Endothelial cell of umbilical vein (primary cell): ENCODE results near the gene FOSL2. TPM values are rescaled to one million over a fixed set of nuclear protein-coding genes. Genes with fewer than 3 reads are reported as not detected.
A peak's percentile ranks its signal among the peaks of the same experiment; 100 is the strongest.

Experiments
- BruUV-seq: library from RNA; stranded (reverse); fragments of 400-500 nt; replicated peaks from 2 replicates; lab custom pipeline; 2021; lab: Mats Ljungman, UMichigan
- CTCF ChIA-PET: fragments of 300-600, 350-600 bp; sonication (Branson Sonifier 250); formaldehyde crosslinking; loops from one replicate; lab custom pipeline; 2021; ENCODE audit warnings: antibody characterized with exemption, inconsistent platforms; lab: Charles Lee
- POLR2A ChIA-PET: fragments of 300-600, 350-600 bp; sonication (Branson Sonifier 250); formaldehyde crosslinking; loops from one replicate; lab custom pipeline; 2021; ENCODE audit warnings: antibody characterized with exemption, inconsistent platforms; lab: Charles Lee
- DNase-seq: peaks from one replicate; pipeline ENCODE4 v3.0.0-alpha.2; 2011; ENCODE audit warnings: low read depth, low spot score
- FAIRE-seq: peaks from 2 replicates; lab custom pipeline; 2011; peaks lifted over from hg19 to GRCh38; lab: Jason Lieb, UNC
- H2AFZ ChIP-seq: 2 replicates; pipeline ENCODE4 v1.6.0; 2012; ENCODE audit warnings: low read depth, low read length, control low read depth, inconsistent platforms
- H3K27ac ChIP-seq: 2 replicates; pipeline ENCODE4 v1.5.1; 2011; ENCODE audit warnings: low read depth, mild to moderate bottlenecking, control low read depth, low read length, moderate library complexity; ENCODE audit not compliant: insufficient read depth
- H3K27me3 ChIP-seq, 2 experiments: 2 replicates each; pipeline versions ENCODE4 v1.6.0 to v1.6.1; 2011; ENCODE audit warnings: low read length in 2 of 2, mixed read lengths in 1 of 2; ENCODE audit not compliant: control insufficient read depth in 2 of 2, insufficient read depth in 2 of 2
- H3K36me3 ChIP-seq, 2 experiments: 2 replicates in 1 of 2; 3 replicates in 1 of 2; pipeline ENCODE4 v1.5.1; 2011; ENCODE audit warnings: low read length in 2 of 2, mild to moderate bottlenecking in 1 of 2, moderate library complexity in 1 of 2; ENCODE audit not compliant: control insufficient read depth in 2 of 2, insufficient read depth in 2 of 2; ENCODE audit errors: extremely low read depth in 1 of 2
- H3K4me1 ChIP-seq: 3 replicates; pipeline ENCODE4 v1.5.1; 2011; ENCODE audit warnings: mild to moderate bottlenecking, low read length; ENCODE audit not compliant: control insufficient read depth, insufficient read depth; ENCODE audit errors: extremely low read depth
- H3K4me2 ChIP-seq: 2 replicates; pipeline ENCODE4 v1.6.1; 2011; ENCODE audit warnings: low read length, control low read depth, mixed read lengths; ENCODE audit not compliant: insufficient read depth
- H3K4me3 ChIP-seq, 3 experiments: fragments of 200-600 bp in 1 of 3; sonication (generic), shearing (Covaris generic) in 1 of 3; replicated peaks in 1 of 3; 2 replicates each; pipeline ENCODE4 v1.5.1; 2011 to 2016; ENCODE audit warnings: control low read depth in 3 of 3, low read length in 3 of 3, mild to moderate bottlenecking in 2 of 3, inconsistent platforms in 1 of 3, low read depth in 1 of 3, moderate library complexity in 1 of 3; ENCODE audit not compliant: insufficient read depth in 1 of 3
- H3K79me2 ChIP-seq: 2 replicates; pipeline ENCODE4 v1.6.0; 2012; ENCODE audit warnings: low read length, inconsistent platforms; ENCODE audit not compliant: control insufficient read depth, insufficient read depth
- H3K9ac ChIP-seq: replicated peaks from 2 replicates; pipeline ENCODE3; 2011; ENCODE audit warnings: low read length, control low read depth; ENCODE audit not compliant: insufficient read depth; ENCODE audit errors: extremely low read depth
- H3K9me1 ChIP-seq: replicated peaks from 3 replicates; pipeline ENCODE4 v1.6.0; 2011; ENCODE audit warnings: mild to moderate bottlenecking, low read length; ENCODE audit not compliant: control insufficient read depth, insufficient read depth; ENCODE audit errors: extremely low read depth
- H3K9me3 ChIP-seq: replicated peaks from 2 replicates; pipeline ENCODE4 v1.5.1; 2012; ENCODE audit warnings: low read length, inconsistent platforms; ENCODE audit not compliant: control insufficient read depth, insufficient read depth
- H4K20me1 ChIP-seq: replicated peaks from 2 replicates; pipeline ENCODE3; 2011; ENCODE audit warnings: mild to moderate bottlenecking, low read length; ENCODE audit not compliant: control insufficient read depth, insufficient read depth; ENCODE audit errors: extremely low read depth
- EZH2 ChIP-seq: IDR thresholded peaks from 2 replicates; pipeline ENCODE4 v1.6.1; 2012; ENCODE audit warnings: borderline replicate concordance, low read depth, mild to moderate bottlenecking, moderate library complexity, low read length, inconsistent platforms; ENCODE audit not compliant: severe bottlenecking
- FOS ChIP-seq: IDR thresholded peaks from 2 replicates; pipeline ENCODE4 v1.6.1; 2011; ENCODE audit warnings: mild to moderate bottlenecking, low read length, moderate library complexity, borderline replicate concordance; ENCODE audit not compliant: insufficient read depth
- GATA2 ChIP-seq: IDR thresholded peaks from 2 replicates; pipeline ENCODE4 v1.7.0; 2011; ENCODE audit warnings: low read depth, mild to moderate bottlenecking, moderate library complexity, mixed read lengths, low read length; ENCODE audit not compliant: insufficient read length, insufficient read depth
- JUN ChIP-seq: IDR thresholded peaks from 2 replicates; pipeline ENCODE4 v1.6.1; 2011; ENCODE audit warnings: borderline replicate concordance, low read depth; ENCODE audit not compliant: insufficient read length, insufficient read depth
- MYC ChIP-seq: IDR thresholded peaks from one replicate; pipeline ENCODE4 v1.6.1; 2011; ENCODE audit warnings: mild to moderate bottlenecking, low read depth, low read length
- POLR2A ChIP-seq: IDR thresholded peaks from 2 replicates; pipeline ENCODE4 v1.6.1; 2012; ENCODE audit warnings: low read depth, mild to moderate bottlenecking, control low read depth, low read length
- POLR2AphosphoS5 ChIP-seq: IDR thresholded peaks from 2 replicates; pipeline ENCODE4 v1.6.1; 2012; ENCODE audit warnings: low read depth, mild to moderate bottlenecking, control low read depth, low read length, moderate library complexity; ENCODE audit not compliant: insufficient read depth
- dilution Hi-C: fragments of 300-500 bp; cut with MboI; formaldehyde crosslinking; loops from one replicate; pipeline ENCODE4 v1.15.0; 2019; ENCODE audit warnings: low sequenced_read_pairs; ENCODE audit not compliant: extremely low pct_ligation_motif_present
- intact Hi-C: fragments of 100-400 bp; cut with micrococcal nuclease; formaldehyde crosslinking; loops from one replicate; pipeline ENCODE4 v1.10.0; 2022
- polyA plus RNA-seq, 4 experiments: library from polyadenylated mRNA; depleted of rRNA in 3 of 4; stranded (reverse) in 3 of 4; unstranded in 1 of 4; fragments of >200 nt; gene quantifications; 2 replicates each; pipeline versions ENCODE4 v1.2.1 to v1.2.3, GENCODE V29; 2011 to 2012; ENCODE audit warnings: missing spikeins in 1 of 4
- total RNA-seq: library from RNA; stranded (reverse); gene quantifications from 2 replicates; pipeline ENCODE4 v1.2.3, GENCODE V29; 2021
- TF ChIP-seq, protein P1 (sequence below), 2 donors: IDR thresholded peaks; 1 replicate in 1 of 2; 2 replicates in 1 of 2; pipeline ENCODE4 v1.5.1; 2011; ENCODE audit warnings: low read length in 2 of 2, mild to moderate bottlenecking in 2 of 2, moderate library complexity in 2 of 2, control low read depth in 1 of 2, inconsistent platforms in 1 of 2, low read depth in 1 of 2; ENCODE audit not compliant: insufficient read depth in 1 of 2; ENCODE audit errors: extremely low read depth in 1 of 2
- TF ChIP-seq, protein P2 (sequence below): IDR thresholded peaks from 2 replicates; pipeline ENCODE4 v1.6.1; 2011; ENCODE audit not compliant: insufficient read depth, insufficient read length

FOSL2 gene
- total and polyA plus RNA-seq, 2 donors (not counting 3 experiments of a cell fraction or from before 2014, with no cell fraction given) = 43.9 to 85.3 TPM

DNA sequence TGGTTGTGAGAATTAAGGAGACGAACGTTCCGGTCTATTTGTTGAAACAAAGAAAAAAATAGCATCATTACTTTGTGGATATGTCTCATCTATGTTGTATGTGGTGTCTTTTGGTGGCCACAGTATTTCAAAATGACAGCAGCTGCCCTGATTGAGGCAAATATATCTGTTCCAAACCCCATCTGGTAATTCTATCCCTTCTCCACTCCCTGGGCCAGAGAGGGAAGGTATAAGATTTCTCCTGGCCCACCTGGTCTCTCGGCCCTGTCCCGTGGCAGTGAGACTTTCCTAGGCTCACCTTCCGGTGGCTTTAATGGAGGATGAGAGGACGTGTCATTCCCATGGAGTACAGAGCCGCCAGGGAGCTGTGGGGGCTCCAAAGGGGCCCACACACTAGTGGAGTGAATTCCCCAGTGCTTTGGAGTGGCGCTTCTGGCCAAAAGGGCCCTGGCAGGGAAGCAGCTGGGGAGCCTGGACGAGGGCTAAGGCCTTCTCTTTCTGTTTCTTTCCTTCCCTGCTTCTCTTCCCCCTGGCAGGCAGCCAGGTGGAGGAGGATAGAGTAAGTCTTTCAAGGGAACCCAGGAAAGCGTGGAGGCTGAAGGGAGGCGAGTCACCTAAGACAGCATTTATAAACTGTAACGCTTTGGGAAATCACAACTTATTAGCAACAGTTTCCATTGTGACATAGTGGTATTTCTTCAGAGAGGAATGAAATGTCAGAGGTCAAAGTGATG, 5.6 kb downstream of the FOSL2 start:
- DNase-seq = no peak
- no peak overlapping the region for H2AFZ ChIP-seq
- peaks cover 99% of the 10 kb centered on the region for H3K79me2 ChIP-seq
- dilution Hi-C loops = no loop called here
- H3K27ac ChIP-seq = peak overlapping the region; percentile 99
- peaks cover 49% of the 10 kb centered on the region for H3K4me1 ChIP-seq
- peak overlapping the region; percentile 99 for H3K9ac ChIP-seq
- TF ChIP-seq, protein P1, sequence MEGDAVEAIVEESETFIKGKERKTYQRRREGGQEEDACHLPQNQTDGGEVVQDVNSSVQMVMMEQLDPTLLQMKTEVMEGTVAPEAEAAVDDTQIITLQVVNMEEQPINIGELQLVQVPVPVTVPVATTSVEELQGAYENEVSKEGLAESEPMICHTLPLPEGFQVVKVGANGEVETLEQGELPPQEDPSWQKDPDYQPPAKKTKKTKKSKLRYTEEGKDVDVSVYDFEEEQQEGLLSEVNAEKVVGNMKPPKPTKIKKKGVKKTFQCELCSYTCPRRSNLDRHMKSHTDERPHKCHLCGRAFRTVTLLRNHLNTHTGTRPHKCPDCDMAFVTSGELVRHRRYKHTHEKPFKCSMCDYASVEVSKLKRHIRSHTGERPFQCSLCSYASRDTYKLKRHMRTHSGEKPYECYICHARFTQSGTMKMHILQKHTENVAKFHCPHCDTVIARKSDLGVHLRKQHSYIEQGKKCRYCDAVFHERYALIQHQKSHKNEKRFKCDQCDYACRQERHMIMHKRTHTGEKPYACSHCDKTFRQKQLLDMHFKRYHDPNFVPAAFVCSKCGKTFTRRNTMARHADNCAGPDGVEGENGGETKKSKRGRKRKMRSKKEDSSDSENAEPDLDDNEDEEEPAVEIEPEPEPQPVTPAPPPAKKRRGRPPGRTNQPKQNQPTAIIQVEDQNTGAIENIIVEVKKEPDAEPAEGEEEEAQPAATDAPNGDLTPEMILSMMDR (IDR thresholded peaks at IDR 0.05; ENCODE audit: extremely low read depth in 1 of 2, insufficient read depth in 1 of 2, low read depth in 1 of 2, low read length in 2 of 2) = no peak
- TF ChIP-seq MYC (no peak), POLR2A (no peak), POLR2AphosphoS5 (no peak), FOS (no peak), EZH2 (no peak), GATA2 (no peak), JUN (no peak)
- TF ChIP-seq, protein P2, sequence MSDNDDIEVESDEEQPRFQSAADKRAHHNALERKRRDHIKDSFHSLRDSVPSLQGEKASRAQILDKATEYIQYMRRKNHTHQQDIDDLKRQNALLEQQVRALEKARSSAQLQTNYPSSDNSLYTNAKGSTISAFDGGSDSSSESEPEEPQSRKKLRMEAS = no peak
- peaks cover 2% of the 10 kb centered on the region for H4K20me1 ChIP-seq
- peak overlapping the region; percentile 96 for H3K4me2 ChIP-seq
- no peaks in the 10 kb centered on the region for H3K27me3 ChIP-seq
- no peak for FAIRE-seq
- peaks cover 9 to 13% of the 10 kb centered on the region in 2 experiments for H3K36me3 ChIP-seq
- POLR2A ChIA-PET = no interaction called here
- H3K4me3 ChIP-seq = peak overlapping the region in 1 of 3 experiments; percentile 97
- H3K9me3 ChIP-seq = no peaks in the 10 kb centered on the region
- BruUV-seq = no TSS peak
- CTCF ChIA-PET = interaction anchor here (1.4 kb wide), 1 partner anchor 10 kb away, joined by 3 read pairs; no protein-coding TSS in a partner anchor
- H3K9me1 ChIP-seq = no peaks in the 10 kb centered on the region
- intact Hi-C loops = loop anchor here (1.0 kb wide), 1 partner anchor 8 kb away; no protein-coding TSS in a partner anchor
